Right lobe of liver (tissue), 4 donors: ENCODE data around the gene IGSF21.

Experiments
- CTCF ChIP-seq, 4 donors: fragments of 200-600 bp in 3 of 4; fragments of 450-650 bp in 1 of 4; IDR thresholded peaks; one replicate each; pipeline versions ENCODE4 v1.5.1 to v1.8.0; 2016 to 2022; ENCODE audit warnings: antibody characterized with exemption in 4 of 4, mild to moderate bottlenecking in 2 of 4
- POLR2A ChIP-seq: fragments of 450-650 bp; IDR thresholded peaks from one replicate; pipeline ENCODE4 v1.6.1; 2017; ENCODE audit warnings: antibody characterized with exemption, mild to moderate bottlenecking
- donor health status: DM: no; HTN: no; CAD: no.
- donor health status: DM: no; HTN: no; CAD: no.
- donor health status: DM: no; HTN: yes; CAD: no.

GRCh38 chr1:18411321-18411720 is 303.7 kb downstream of the IGSF21 start:
- TF ChIP-seq POLR2A: no peak
- TF ChIP-seq CTCF (IDR thresholded peaks at IDR 0.05): no peak
